HepG2 (cell line): ENCODE data around the gene FRMD4A. TPM values are rescaled to one million over a fixed set of nuclear protein-coding genes. Genes with fewer than 3 reads are reported as not detected.
"Not testable (repeated sequence)": the region's sequence is repeated elsewhere in the genome, so short reads cannot be mapped to it uniquely, and the experiment has no call there.

Experiments
- ATAC-seq: fragments of 200-7000 bp; cut with Tn5 transposase; 3 replicates; pipeline ENCODE4 v1.9.1; 2020; ENCODE audit warnings: mild to moderate bottlenecking, moderate library complexity
- BruUV-seq: library from RNA; stranded (reverse); fragments of 400-500 nt; replicated peaks from 2 replicates; lab custom pipeline; 2021; lab: Mats Ljungman, UMichigan
- CTCF ChIA-PET: fragments of 300-600 bp; formaldehyde crosslinking; extraction: SDS; loops from one replicate; lab custom pipeline; 2021; ENCODE audit warnings: low total read pairs, inconsistent platforms, low intra/inter-chr PET ratio; lab: Yijun Ruan, JAX
- POLR2A ChIA-PET: fragments of 350-600 bp; sonication (Branson Sonifier 250); formaldehyde crosslinking; loops from one replicate; lab custom pipeline; 2020; ENCODE audit warnings: antibody characterized with exemption, inconsistent platforms; lab: Yijun Ruan, JAX
- DNase-seq: peaks from one replicate; pipeline ENCODE4 v3.0.0-alpha.2; 2015; ENCODE audit warnings: low spot score
- FAIRE-seq: peaks from 3 replicates; lab custom pipeline; 2011; peaks lifted over from hg19 to GRCh38; lab: Jason Lieb, UNC
- H2AFZ ChIP-seq: one replicate; pipeline ENCODE4 v1.6.1; 2011; ENCODE audit warnings: low read length, inconsistent platforms
- H3K27ac ChIP-seq: fragments of 300-600 bp; 3 replicates; pipeline ENCODE4 v1.8.0; 2011; ENCODE audit warnings: mixed run types, mild to moderate bottlenecking, mixed read lengths, low read length, inconsistent platforms; ENCODE audit not compliant: insufficient read depth; ENCODE audit errors: extremely low read length
- H3K27me3 ChIP-seq, 2 experiments: fragments of 200-600 bp in 1 of 2; 2 replicates in 1 of 2; 3 replicates in 1 of 2; pipeline versions ENCODE4 v1.6.0 to v1.8.0; 2011; ENCODE audit warnings: low read length in 2 of 2, mild to moderate bottlenecking in 2 of 2, moderate library complexity in 2 of 2, inconsistent platforms in 1 of 2; ENCODE audit not compliant: insufficient read depth in 2 of 2, control insufficient read depth in 1 of 2
- H3K36me3 ChIP-seq, 2 experiments: fragments of 200-600 bp in 1 of 2; replicated peaks in 1 of 2; 2 replicates in 1 of 2; 3 replicates in 1 of 2; pipeline versions ENCODE4 v1.5.1 to v1.8.0; 2011; ENCODE audit warnings: low read length in 2 of 2, inconsistent platforms in 1 of 2; ENCODE audit not compliant: insufficient read depth in 2 of 2, control insufficient read depth in 1 of 2
- H3K4me1 ChIP-seq: 2 replicates; pipeline ENCODE4 v1.5.1; 2012; ENCODE audit warnings: low read length, inconsistent platforms; ENCODE audit not compliant: insufficient read depth
- H3K4me2 ChIP-seq: 2 replicates; pipeline ENCODE4 v1.6.0; 2011; ENCODE audit warnings: low read depth, low read length, inconsistent platforms
- H3K4me3 ChIP-seq, 3 experiments: fragments of 200-600 bp in 1 of 3; sonication (generic), shearing (Covaris generic) in 1 of 3; replicated peaks in 1 of 3; 2 replicates each; pipeline ENCODE4 v1.5.1; 2011 to 2016; ENCODE audit warnings: low read length in 3 of 3, inconsistent platforms in 2 of 3, low read depth in 2 of 3, mild to moderate bottlenecking in 2 of 3, control low read depth in 1 of 3, mixed read lengths in 1 of 3; ENCODE audit not compliant: insufficient read depth in 1 of 3
- H3K79me2 ChIP-seq: one replicate; pipeline ENCODE4 v1.6.1; 2011; ENCODE audit warnings: low read length, inconsistent platforms; ENCODE audit not compliant: insufficient read depth
- H3K9ac ChIP-seq: 2 replicates; pipeline ENCODE4 v1.6.0; 2011; ENCODE audit warnings: mild to moderate bottlenecking, low read depth, low read length, inconsistent platforms; ENCODE audit not compliant: insufficient read depth
- H3K9me3 ChIP-seq: 2 replicates; pipeline ENCODE4 v1.5.1; 2012; ENCODE audit warnings: mild to moderate bottlenecking, low read length
- H4K20me1 ChIP-seq: 2 replicates; pipeline ENCODE4 v1.6.0; 2011; ENCODE audit warnings: inconsistent platforms, mild to moderate bottlenecking, low read length, moderate library complexity; ENCODE audit not compliant: insufficient read depth
- GATA4 ChIP-seq: sonication (generic); IDR thresholded peaks from 2 replicates; pipeline ENCODE4 v1.6.1; 2016; ENCODE audit warnings: antibody characterized with exemption, low read depth, borderline replicate concordance
- HOXA7 ChIP-seq: sonication (generic); formaldehyde crosslinking; IDR thresholded peaks from 2 replicates; pipeline ENCODE4 v1.8.1; 2022; ENCODE audit warnings: mild to moderate bottlenecking, missing genetic modification reagents, moderate library complexity
- IKZF1 ChIP-seq: fragments of 450-650 bp; IDR thresholded peaks from 2 replicates; pipeline ENCODE4 v1.7.1; 2016
- KDM2A ChIP-seq: sonication (generic); formaldehyde crosslinking; IDR thresholded peaks from 2 replicates; pipeline ENCODE4 v1.4.0; 2020; ENCODE audit warnings: low read depth, missing genetic modification reagents, borderline replicate concordance
- MIER3 ChIP-seq: IDR thresholded peaks from 2 replicates; pipeline ENCODE4 v1.6.1; 2016; ENCODE audit warnings: missing compliant biosample characterization, borderline replicate concordance
- MXD1 ChIP-seq: sonication (generic); formaldehyde crosslinking; IDR thresholded peaks from 2 replicates; pipeline ENCODE4 v1.4.0; 2020; ENCODE audit warnings: mild to moderate bottlenecking, missing genetic modification reagents
- RBAK ChIP-seq: sonication (generic); formaldehyde crosslinking; IDR thresholded peaks from 2 replicates; pipeline ENCODE4 v1.5.1; 2020; ENCODE audit warnings: mild to moderate bottlenecking, missing genetic modification reagents
- RBM39 ChIP-seq: fragments of 200-400 bp; formaldehyde crosslinking; IDR thresholded peaks from one replicate; pipeline ENCODE4 v1.6.1; 2018; ENCODE audit warnings: antibody characterized with exemption, mild to moderate bottlenecking, low read depth, low read length; ENCODE audit not compliant: poor library complexity, severe bottlenecking
- SP5 ChIP-seq: IDR thresholded peaks from 2 replicates; pipeline ENCODE4 v1.6.1; 2016; ENCODE audit warnings: low read depth, borderline replicate concordance
- TOE1 ChIP-seq: sonication (generic); formaldehyde crosslinking; IDR thresholded peaks from 2 replicates; pipeline ENCODE4 v1.4.0; 2020; ENCODE audit warnings: mild to moderate bottlenecking, missing genetic modification reagents
- ZBTB42 ChIP-seq: sonication (generic); formaldehyde crosslinking; IDR thresholded peaks from 2 replicates; pipeline ENCODE4 v1.5.0; 2020; ENCODE audit warnings: mild to moderate bottlenecking, missing genetic modification reagents
- ZFP37 ChIP-seq: sonication (generic); formaldehyde crosslinking; IDR thresholded peaks from 2 replicates; pipeline ENCODE4 v1.4.0; 2020; ENCODE audit warnings: missing genetic modification reagents, borderline replicate concordance
- ZNF619 ChIP-seq: sonication (generic); formaldehyde crosslinking; IDR thresholded peaks from 2 replicates; pipeline ENCODE4 v1.4.0; 2020; ENCODE audit warnings: mild to moderate bottlenecking, missing genetic modification reagents
- ZNF703 ChIP-seq: sonication (generic); formaldehyde crosslinking; IDR thresholded peaks from 2 replicates; pipeline ENCODE4 v1.5.1; 2020; ENCODE audit warnings: missing genetic modification reagents, mild to moderate bottlenecking, moderate library complexity, borderline replicate concordance
- WGBS: methylation state at CpG from one replicate; pipeline ENCODE4 v1.1.6; 2017; ENCODE audit warnings: low lambda C conversion rate; 5-methylcytosine and 5-hydroxymethylcytosine counted together
- in situ Hi-C: cut with HindIII; loops from 2 replicates; pipeline ENCODE4 v1.10.0; 2017; ENCODE audit warnings: low pct_unique_long_range_greater_than_20kb; ENCODE audit not compliant: extremely low pct_ligation_motif_present
- intact Hi-C: fragments of 100-400 bp; cut with micrococcal nuclease; formaldehyde crosslinking; loops from one replicate; pipeline ENCODE4 v1.10.0; 2022; ENCODE audit not compliant: unreplicated experiment
- polyA plus RNA-seq, 8 experiments: library from polyadenylated mRNA; depleted of rRNA in 3 of 8; stranded (reverse) in 7 of 8; unstranded in 1 of 8; fragments of >200 nt; fragmentation: Illumina TruSeq in 4 of 8; extraction: Trizol in 4 of 8; gene quantifications; 2 replicates each; pipeline versions ENCODE4 v1.2.1 to v1.2.3, GENCODE V29; 2011 to 2016; ENCODE audit warnings: low read depth in 4 of 8, missing spikeins in 1 of 8, mixed read lengths in 1 of 8; ENCODE audit not compliant: insufficient read depth in 1 of 8
- total RNA-seq, 5 experiments: library from RNA; depleted of rRNA; stranded (reverse); fragments of >200 nt; fragmentation: Illumina TruSeq; extraction: Trizol; gene quantifications; 2 replicates each; pipeline ENCODE4 v1.2.3, GENCODE V29; 2016; ENCODE audit warnings: low read depth in 1 of 5
- TF ChIP-seq, protein P1 (sequence below): sonication (generic); formaldehyde crosslinking; IDR thresholded peaks from 2 replicates; pipeline ENCODE4 v1.4.0; 2020; ENCODE audit warnings: mild to moderate bottlenecking, missing genetic modification reagents, borderline replicate concordance
- TF ChIP-seq, protein P2 (sequence below): sonication (generic); formaldehyde crosslinking; IDR thresholded peaks from 2 replicates; pipeline ENCODE4 v1.9.0; 2022; ENCODE audit warnings: low read depth, missing genetic modification reagents
- TF ChIP-seq, protein P3 (sequence below): sonication (generic); formaldehyde crosslinking; IDR thresholded peaks from 2 replicates; pipeline ENCODE4 v1.5.0; 2020; ENCODE audit warnings: mild to moderate bottlenecking, low read depth, missing genetic modification reagents, borderline replicate concordance

The FRMD4A gene
- total and polyA plus RNA-seq, 2 of the 13 experiments (the other 11 are each of a cell fraction or from before 2014, with no cell fraction given): 0.09 to 0.26 TPM

GRCh38 chr10:14137391-14137790 is 193.3 kb downstream of the FRMD4A start:
- POLR2A ChIA-PET: no interaction called here
- Histone ChIP-seq H3K36me3 (no peaks in the 10 kb centered on the region), H3K27ac (no peak overlapping the region), H4K20me1 (no peaks in the 10 kb centered on the region), H3K4me2 (no peak overlapping the region), H3K27me3 (peaks cover 0 to 18% of the 10 kb centered on the region in 2 experiments; a peak in 2 of 5 replicates), H3K4me1 (no peaks in the 10 kb centered on the region), H3K4me3 (no peak overlapping the region), H3K9ac (no peak overlapping the region), H3K9me3 (no peaks in the 10 kb centered on the region), H3K79me2 (no peaks in the 10 kb centered on the region), H2AFZ (no peak overlapping the region)
- no peak for FAIRE-seq
- 31% methylated on average over 3 of the region's 3 CpGs for WGBS
- ATAC-seq: no peak
- CTCF ChIA-PET: no interaction called here
- intact Hi-C loops: no loop called here
- BruUV-seq: no TSS peak
- in situ Hi-C loops: no loop called here
- no peak for DNase-seq
- no peak for TF ChIP-seq TOE1 (CRISPR knock-in tag)
- no peak for TF ChIP-seq KDM2A
- TF ChIP-seq GATA4: no peak
- no peak for TF ChIP-seq HOXA7 (CRISPR knock-in tag)
- TF ChIP-seq, protein P1, sequence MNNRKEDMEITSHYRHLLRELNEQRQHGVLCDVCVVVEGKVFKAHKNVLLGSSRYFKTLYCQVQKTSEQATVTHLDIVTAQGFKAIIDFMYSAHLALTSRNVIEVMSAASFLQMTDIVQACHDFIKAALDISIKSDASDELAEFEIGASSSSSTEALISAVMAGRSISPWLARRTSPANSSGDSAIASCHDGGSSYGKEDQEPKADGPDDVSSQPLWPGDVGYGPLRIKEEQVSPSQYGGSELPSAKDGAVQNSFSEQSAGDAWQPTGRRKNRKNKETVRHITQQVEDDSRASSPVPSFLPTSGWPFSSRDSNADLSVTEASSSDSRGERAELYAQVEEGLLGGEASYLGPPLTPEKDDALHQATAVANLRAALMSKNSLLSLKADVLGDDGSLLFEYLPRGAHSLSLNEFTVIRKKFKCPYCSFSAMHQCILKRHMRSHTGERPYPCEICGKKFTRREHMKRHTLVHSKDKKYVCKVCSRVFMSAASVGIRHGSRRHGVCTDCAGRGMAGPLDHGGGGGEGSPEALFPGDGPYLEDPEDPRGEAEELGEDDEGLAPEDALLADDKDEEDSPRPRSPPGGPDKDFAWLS (CRISPR knock-in tag): no peak
- TF ChIP-seq, protein P2, sequence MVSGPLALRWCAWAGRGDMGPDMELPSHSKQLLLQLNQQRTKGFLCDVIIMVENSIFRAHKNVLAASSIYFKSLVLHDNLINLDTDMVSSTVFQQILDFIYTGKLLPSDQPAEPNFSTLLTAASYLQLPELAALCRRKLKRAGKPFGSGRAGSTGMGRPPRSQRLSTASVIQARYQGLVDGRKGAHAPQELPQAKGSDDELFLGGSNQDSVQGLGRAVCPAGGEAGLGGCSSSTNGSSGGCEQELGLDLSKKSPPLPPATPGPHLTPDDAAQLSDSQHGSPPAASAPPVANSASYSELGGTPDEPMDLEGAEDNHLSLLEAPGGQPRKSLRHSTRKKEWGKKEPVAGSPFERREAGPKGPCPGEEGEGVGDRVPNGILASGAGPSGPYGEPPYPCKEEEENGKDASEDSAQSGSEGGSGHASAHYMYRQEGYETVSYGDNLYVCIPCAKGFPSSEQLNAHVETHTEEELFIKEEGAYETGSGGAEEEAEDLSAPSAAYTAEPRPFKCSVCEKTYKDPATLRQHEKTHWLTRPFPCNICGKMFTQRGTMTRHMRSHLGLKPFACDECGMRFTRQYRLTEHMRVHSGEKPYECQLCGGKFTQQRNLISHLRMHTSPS (CRISPR knock-in tag): no peak
- no peak for TF ChIP-seq MIER3
- no peak for TF ChIP-seq SP5
- TF ChIP-seq, protein P3, sequence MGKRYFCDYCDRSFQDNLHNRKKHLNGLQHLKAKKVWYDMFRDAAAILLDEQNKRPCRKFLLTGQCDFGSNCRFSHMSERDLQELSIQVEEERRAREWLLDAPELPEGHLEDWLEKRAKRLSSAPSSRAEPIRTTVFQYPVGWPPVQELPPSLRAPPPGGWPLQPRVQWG (CRISPR knock-in tag): no peak
- no peak for TF ChIP-seq IKZF1
- TF ChIP-seq ZNF703 (CRISPR knock-in tag): no peak
- no peak for TF ChIP-seq MXD1 (CRISPR knock-in tag)
- no peak for TF ChIP-seq ZNF619 (CRISPR knock-in tag)
- TF ChIP-seq RBAK (CRISPR knock-in tag): no peak
- no peak for TF ChIP-seq ZBTB42 (CRISPR knock-in tag)
- TF ChIP-seq ZFP37: no peak
- TF ChIP-seq RBM39: no peak

DNA sequence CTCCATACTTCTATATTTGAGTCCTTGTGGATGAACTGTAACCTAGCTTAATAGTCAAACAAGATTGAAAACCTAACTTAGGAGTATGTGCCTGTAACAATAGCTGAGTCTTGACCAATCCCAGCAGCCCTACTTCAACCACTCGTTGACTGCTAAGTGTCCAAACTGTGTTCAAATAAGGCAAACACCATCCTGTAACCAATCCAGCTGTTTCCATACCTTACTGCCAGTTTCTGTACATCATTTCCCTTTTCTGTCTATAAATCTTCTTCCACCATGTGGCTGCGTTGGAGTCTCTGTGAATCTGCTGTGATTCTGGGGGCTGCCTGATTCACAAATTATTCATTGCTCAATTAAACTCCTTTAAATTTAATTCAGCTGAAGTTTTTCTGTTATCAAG is 195.5 kb downstream of the FRMD4A start:
- H3K27ac ChIP-seq, H3K4me1 ChIP-seq, BruUV-seq, in situ Hi-C loops, H2AFZ ChIP-seq, H4K20me1 ChIP-seq, FAIRE-seq, H3K9ac ChIP-seq, H3K4me2 ChIP-seq, DNase-seq, H3K27me3 ChIP-seq, intact Hi-C loops, H3K9me3 ChIP-seq, POLR2A ChIA-PET, H3K4me3 ChIP-seq, ATAC-seq, H3K36me3 ChIP-seq, H3K79me2 ChIP-seq, CTCF ChIA-PET: not testable (repeated sequence)
- 0% methylated on average over 2 of the region's 2 CpGs for WGBS
